Mammary epithelial cell (primary cell): ENCODE data around the gene GSC.

Source experiments
- EZH2 ChIP-seq: IDR thresholded peaks from 2 replicates; pipeline ENCODE4 v1.6.1; 2012; ENCODE audit warnings: low read length, inconsistent platforms, borderline replicate concordance
- TF ChIP-seq, protein P1 (sequence below), 2 donors: IDR thresholded peaks in 1 of 2; conservative IDR thresholded peaks in 1 of 2; 2 replicates each; pipeline ENCODE4 v1.5.1; 2011 to 2012; ENCODE audit warnings: inconsistent platforms in 2 of 2, low read length in 2 of 2, mild to moderate bottlenecking in 2 of 2, control low read depth in 1 of 2, low read depth in 1 of 2; ENCODE audit not compliant: insufficient read depth in 1 of 2; ENCODE audit errors: extremely low read depth in 1 of 2

- TF ChIP-seq, protein P1, sequence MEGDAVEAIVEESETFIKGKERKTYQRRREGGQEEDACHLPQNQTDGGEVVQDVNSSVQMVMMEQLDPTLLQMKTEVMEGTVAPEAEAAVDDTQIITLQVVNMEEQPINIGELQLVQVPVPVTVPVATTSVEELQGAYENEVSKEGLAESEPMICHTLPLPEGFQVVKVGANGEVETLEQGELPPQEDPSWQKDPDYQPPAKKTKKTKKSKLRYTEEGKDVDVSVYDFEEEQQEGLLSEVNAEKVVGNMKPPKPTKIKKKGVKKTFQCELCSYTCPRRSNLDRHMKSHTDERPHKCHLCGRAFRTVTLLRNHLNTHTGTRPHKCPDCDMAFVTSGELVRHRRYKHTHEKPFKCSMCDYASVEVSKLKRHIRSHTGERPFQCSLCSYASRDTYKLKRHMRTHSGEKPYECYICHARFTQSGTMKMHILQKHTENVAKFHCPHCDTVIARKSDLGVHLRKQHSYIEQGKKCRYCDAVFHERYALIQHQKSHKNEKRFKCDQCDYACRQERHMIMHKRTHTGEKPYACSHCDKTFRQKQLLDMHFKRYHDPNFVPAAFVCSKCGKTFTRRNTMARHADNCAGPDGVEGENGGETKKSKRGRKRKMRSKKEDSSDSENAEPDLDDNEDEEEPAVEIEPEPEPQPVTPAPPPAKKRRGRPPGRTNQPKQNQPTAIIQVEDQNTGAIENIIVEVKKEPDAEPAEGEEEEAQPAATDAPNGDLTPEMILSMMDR (conservative IDR thresholded peaks at IDR 0.05 in 1 of 2, IDR thresholded peaks at IDR 0.05 in 1 of 2; ENCODE audit: extremely low read depth in 1 of 2, insufficient read depth in 1 of 2, low read depth in 1 of 2, low read length in 2 of 2), result no peak
- TF ChIP-seq EZH2, result no peak
These were observed 18.0 kb downstream of the GSC start for GRCh38 chr14:94751956-94752355.
